Pulmonary artery endothelial cell (primary cell): ENCODE data around the gene FCHSD1. TPM values are rescaled to one million over a fixed set of nuclear protein-coding genes. Genes with fewer than 3 reads are reported as not detected.

Source experiments
- DNase-seq: peaks from one replicate; pipeline ENCODE4 v3.0.0-alpha.2; 2011; ENCODE audit warnings: low read depth, low spot score
- total RNA-seq: library from RNA; depleted of rRNA; stranded (reverse); fragments of >200 nt; gene quantifications from 2 replicates; pipeline ENCODE4 v1.2.3, GENCODE V29; 2014

FCHSD1 gene
- 20.0 and 22.9 TPM in 2 replicates for total RNA-seq

- DNase-seq: peak; percentile 22
Observed at GRCh38 chr5:141650851-141651727, at the start of gene FCHSD1. Gene FCHSD1 (minus strand): TSS chr5:141651418. CDS start chr5:141651368, 50 bp downstream.

DNA sequence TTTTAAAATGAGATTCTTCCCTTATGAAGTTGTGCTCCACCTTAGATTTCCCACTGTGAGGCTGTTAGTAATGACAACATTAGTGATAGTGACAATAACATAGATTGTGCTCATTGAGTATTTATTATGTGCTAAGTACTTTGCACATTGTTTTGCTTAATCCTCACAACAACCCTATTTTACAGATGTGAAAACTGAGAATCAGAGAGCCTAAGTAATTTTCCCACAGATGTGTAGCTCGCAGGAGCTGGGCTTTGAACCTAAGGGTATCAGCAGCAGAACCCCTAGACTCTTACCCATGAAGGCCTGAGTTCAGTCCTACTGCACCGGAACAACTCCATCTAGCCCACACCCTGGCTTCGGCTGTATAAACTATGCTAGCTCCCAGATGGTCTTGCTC, 46.4 kb upstream of the FCHSD1 start:
- no peak for DNase-seq

DNA sequence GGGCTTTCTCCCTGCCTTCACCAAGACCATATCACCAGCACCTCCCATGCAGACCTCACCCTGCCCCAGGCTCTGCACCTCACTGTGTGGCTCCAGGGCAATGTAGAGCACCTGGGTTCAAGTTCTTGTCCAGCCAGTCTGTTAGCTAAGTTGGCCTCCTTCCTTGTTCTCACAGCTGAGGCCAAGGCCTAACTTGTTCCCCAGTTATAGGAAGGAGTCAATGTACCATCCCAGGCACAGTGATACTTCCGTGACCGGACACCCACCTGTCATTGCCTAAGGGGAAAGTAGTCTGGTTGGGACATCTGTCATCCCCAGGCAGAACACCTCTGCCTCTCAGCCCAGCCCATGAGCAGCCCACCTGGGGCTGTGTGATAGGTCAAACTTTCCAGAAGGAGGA, 45.2 kb upstream of the FCHSD1 start:
- DNase-seq: no peak

GRCh38 chr5:141695627-141696215, 44.5 kb upstream of the FCHSD1 start:
- no peak for DNase-seq

GRCh38 chr5:141694479-141694878, 43.3 kb upstream of the FCHSD1 start:
- DNase-seq: no peak

DNA sequence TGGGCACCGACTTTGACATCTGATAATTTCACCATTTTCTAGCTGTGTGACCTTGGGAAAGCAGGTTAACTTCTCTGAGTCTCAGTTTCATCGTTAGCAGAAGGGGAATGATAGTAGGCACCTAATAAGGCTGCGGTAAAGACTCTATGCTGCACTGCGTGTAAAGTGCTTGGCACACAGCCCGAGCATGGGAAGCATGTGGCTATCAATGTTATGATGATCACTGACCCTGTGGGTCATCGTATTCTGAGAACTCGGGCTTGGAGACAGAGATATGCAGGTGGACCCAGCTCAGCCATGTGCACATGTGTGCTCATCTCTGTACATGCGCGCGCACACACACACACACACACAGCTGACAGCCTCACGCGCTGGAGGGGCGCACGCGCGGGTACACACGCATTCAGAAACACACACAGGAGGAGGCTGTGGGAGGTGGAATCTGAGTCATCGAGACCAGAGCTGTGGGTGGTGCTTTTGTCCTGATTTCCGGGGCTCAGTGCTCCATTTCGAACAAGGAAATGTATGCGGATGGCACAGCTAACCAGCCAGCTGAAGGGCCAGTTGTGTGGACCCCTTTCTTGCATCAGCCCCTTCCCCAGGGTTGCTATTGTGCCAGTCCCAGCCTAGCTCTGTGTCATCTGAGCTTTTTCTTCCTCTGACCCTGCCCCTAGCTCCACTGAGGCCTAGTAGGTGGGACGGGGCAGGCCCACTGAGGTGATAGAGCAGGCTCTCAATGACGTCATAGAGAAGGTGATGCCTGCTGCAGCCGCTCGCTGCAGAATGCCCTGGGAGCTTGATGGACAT, 41.9 kb upstream of the FCHSD1 start:
- DNase-seq: no peak

GRCh38 chr5:141692533-141692888, 41.3 kb upstream of the FCHSD1 start:
- no peak for DNase-seq

DNA sequence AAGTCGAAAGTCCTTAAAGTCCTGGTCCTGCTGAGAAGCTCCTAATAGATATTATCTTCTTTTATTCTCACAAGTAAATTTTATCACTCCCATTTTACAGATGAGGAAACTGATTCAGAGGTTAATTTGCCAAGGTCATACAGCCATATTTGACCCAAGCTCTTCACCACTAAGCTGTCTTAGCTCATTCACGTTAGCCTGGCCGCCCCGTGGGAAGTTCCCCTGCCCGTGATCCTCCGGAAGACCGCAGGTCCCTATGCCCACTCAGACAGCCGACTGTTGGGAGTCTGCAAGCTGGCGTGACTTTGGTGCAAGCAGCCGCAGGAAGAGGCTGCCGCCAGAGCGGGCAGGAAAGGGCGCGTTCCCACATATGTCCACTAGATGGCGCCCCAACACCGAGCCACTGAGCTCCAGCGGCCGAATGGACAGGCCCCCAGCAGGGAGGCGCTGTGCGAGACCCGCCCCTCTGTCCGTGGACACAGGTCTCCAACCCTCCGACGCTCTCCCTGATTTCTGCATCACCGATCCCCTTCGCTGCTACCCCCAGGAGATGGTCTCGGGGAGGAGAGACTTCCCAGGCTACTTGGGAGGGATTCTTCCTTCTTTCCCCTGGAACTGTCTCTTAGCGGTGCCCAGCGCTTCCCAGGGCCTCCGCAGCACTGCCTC, 40.8 kb upstream of the FCHSD1 start:
- peak; percentile 36 for DNase-seq

GRCh38 chr5:141691286-141691866, 40.2 kb upstream of the FCHSD1 start:
- DNase-seq: no peak

- no peak for DNase-seq
Observed at GRCh38 chr5:141686648-141687416, 35.6 kb upstream of the FCHSD1 start.

DNA sequence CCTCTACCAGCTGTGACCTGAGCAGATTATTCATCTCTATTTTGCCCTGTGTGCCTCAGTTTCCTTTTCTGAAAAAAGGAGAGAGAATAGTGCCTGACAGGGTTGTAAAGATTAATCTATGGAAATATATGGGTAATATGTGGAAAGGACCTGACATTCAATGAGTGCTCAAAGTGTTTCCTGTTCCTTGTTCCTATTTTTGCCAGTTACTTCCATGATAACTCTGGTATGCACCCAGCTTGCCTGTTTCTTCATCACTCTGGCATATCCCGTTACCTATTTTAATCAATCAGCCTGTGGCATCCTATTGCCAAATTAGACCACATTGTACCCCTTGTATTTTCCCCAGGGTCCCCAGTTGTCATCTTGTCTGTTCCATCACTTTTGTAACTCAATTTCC, 34.4 kb upstream of the FCHSD1 start:
- DNase-seq: no peak

GRCh38 chr5:141683596-141684141, 32.5 kb upstream of the FCHSD1 start:
- no peak for DNase-seq

GRCh38 chr5:141681695-141682641, 30.8 kb upstream of the FCHSD1 start, which contains the start of gene ARAP3:
Gene ARAP3 (minus strand): TSS chr5:141682230. CDS start chr5:141680486, 1,744 bp downstream.
- DNase-seq: peak; percentile 82

DNA sequence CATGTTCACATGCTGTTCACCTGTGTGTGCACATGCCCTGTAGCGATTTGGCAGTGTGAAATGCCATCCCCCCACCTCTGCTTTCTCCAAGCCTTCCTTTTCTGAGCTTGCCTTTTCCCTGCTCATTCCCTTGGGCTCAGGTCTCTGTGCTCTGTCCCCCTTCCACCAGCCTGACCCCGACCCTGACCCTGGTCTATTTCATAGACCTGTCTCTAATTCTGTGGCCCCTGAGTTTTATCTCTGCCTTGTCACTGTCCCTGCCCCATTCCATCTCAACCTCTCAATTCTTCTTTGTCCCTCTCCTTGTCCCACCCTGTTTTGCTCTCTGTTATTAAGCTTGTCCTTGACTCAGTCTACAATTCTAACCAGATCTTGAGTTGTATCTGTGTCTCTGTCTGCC, 30.1 kb upstream of the FCHSD1 start:
- no peak for DNase-seq

DNA sequence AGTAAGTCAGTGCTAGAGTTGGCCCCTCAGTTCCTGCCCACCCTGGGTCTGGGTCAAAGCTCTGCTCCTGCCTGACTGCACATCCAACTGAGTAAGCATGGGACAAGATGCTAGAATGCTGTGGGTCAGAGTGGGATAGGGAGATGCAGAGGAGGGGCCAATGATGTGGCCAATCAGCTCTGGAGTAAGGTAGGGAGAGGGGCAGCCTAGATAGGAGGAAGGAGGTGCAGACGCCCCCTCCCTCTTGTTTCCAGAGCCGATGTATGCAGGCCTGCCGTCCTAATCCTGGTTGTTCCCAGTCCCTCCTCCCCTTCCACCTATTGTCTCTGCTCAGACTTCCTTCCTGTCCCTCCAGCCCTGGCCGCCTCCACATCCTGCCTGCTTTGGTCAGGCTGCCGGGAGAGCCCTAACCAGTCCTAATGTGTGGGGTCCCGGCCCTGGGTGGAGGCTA, 29.6 kb upstream of the FCHSD1 start:
- DNase-seq: peak; percentile 99

DNA sequence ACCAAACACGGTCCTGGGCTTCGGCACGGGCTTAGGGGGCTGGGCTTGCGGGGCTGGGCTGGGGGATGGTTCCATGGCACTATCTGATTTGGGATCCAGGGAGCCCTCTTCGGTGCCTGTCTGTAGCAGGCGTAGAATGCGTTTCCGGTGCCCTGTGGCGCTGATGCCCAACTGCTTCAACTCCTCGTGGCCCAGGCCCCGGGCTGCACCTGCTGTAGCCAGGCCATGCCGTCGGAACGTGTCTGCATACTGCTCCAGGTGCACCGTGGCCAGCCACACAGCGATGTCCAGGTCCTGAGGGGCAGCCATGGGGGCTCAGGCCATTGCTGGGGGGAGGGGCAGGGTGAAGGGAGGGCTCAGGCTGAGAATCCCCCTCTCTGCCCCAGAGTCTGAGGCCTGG, 29.0 kb upstream of the FCHSD1 start:
- DNase-seq: no peak

DNA sequence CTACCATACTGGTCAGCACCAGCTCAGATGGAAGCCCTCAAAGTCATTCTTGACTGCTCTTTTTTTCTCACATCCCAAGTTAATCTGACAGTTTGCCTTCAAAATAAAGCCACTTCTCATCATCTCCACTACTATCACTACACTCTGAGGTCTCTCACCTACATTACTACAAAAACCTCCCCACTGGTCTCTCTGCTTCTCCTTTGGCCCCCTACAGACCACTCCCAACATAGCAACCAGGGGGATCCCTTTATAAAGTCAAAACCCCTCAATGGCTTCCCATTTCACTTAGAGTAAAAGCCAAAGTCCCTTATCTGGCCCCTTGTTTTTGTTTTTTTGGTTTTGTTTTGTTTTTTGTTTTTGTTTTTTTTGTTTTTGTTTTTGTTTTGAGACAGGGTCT, 26.2 kb upstream of the FCHSD1 start:
- no peak for DNase-seq

- no peak for DNase-seq
Observed at GRCh38 chr5:141675672-141676071, 24.5 kb upstream of the FCHSD1 start.

DNA sequence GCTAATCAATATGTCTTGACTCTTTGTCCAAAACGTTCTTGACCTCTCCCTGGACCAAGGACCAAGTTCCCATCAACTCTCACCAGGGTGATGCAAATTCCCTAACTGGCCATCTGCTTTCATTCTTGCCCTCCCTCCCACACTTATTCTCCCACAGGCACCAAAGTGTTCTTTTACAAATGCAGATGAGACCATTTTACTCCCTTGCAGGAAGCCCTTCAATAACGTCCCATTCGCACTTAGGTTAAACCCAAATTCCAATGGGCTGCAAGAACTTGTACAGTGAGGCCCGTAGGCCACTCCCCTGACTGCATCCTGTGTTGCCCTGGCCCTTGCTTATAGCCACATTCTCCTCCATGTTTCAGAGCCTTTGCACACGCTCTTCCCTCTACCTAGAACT, 23.5 kb upstream of the FCHSD1 start:
- DNase-seq: no peak
